Parathyroid adenoma (tissue), 2 donors: ENCODE results near the gene SLC2A2.

Source experiments
- H2AFZ ChIP-seq: fragments of 300-600 bp; sonication (generic); one replicate; pipeline ENCODE4 v1.7.0; 2017; ENCODE audit warnings: antibody characterized with exemption, mild to moderate bottlenecking
- H3K27ac ChIP-seq: fragments of 300-600 bp; sonication (generic); one replicate; pipeline ENCODE4 v1.7.0; 2017
- H3K27me3 ChIP-seq: fragments of 300-600 bp; sonication (generic); one replicate; pipeline ENCODE4 v1.7.0; 2017; ENCODE audit warnings: low read length; ENCODE audit not compliant: control insufficient read depth, insufficient read depth
- H3K36me3 ChIP-seq: fragments of 300-600 bp; sonication (generic); one replicate; pipeline ENCODE4 v1.7.0; 2017; ENCODE audit warnings: low read length; ENCODE audit not compliant: control insufficient read depth, insufficient read depth
- H3K4me1 ChIP-seq: fragments of 300-600 bp; sonication (generic); one replicate; pipeline ENCODE4 v1.7.0; 2017; ENCODE audit warnings: control low read depth
- H3K4me2 ChIP-seq: fragments of 300-600 bp; sonication (generic); one replicate; pipeline ENCODE4 v1.7.0; 2017; ENCODE audit warnings: low read length
- H3K4me3 ChIP-seq: fragments of 300-600 bp; sonication (generic); one replicate; pipeline ENCODE4 v1.7.0; 2017; ENCODE audit warnings: low read depth, low read length
- H3K79me2 ChIP-seq: fragments of 300-600 bp; sonication (generic); one replicate; pipeline ENCODE4 v1.7.0; 2017; ENCODE audit warnings: control low read depth
- H3K9ac ChIP-seq: fragments of 300-600 bp; sonication (generic); one replicate; pipeline ENCODE4 v1.7.0; 2017; ENCODE audit warnings: mild to moderate bottlenecking
- H3K9me3 ChIP-seq: fragments of 300-600 bp; sonication (generic); one replicate; pipeline ENCODE4 v1.7.0; 2017; ENCODE audit warnings: low read length; ENCODE audit not compliant: control insufficient read depth
- TF ChIP-seq, protein P1 (sequence below): fragments of 300-600 bp; sonication (generic); IDR thresholded peaks from one replicate; pipeline ENCODE4 v1.7.0; 2017; ENCODE audit warnings: antibody characterized with exemption, mild to moderate bottlenecking
- donor health status: primary hyperparathyroidism.

Gene SLC2A2

GRCh38 chr3:170992854-170993253, 33.7 kb downstream of the SLC2A2 start:
- Histone ChIP-seq H3K9me3 (no peaks in the 10 kb centered on the region), H3K36me3 (no peaks in the 10 kb centered on the region), H3K79me2 (no peaks in the 10 kb centered on the region), H3K9ac (no peak overlapping the region), H3K27me3 (no peaks in the 10 kb centered on the region), H3K27ac (no peak overlapping the region), H2AFZ (no peak overlapping the region), H3K4me3 (no peak overlapping the region), H3K4me2 (no peak overlapping the region), H3K4me1 (no peaks in the 10 kb centered on the region)
- TF ChIP-seq, protein P1, sequence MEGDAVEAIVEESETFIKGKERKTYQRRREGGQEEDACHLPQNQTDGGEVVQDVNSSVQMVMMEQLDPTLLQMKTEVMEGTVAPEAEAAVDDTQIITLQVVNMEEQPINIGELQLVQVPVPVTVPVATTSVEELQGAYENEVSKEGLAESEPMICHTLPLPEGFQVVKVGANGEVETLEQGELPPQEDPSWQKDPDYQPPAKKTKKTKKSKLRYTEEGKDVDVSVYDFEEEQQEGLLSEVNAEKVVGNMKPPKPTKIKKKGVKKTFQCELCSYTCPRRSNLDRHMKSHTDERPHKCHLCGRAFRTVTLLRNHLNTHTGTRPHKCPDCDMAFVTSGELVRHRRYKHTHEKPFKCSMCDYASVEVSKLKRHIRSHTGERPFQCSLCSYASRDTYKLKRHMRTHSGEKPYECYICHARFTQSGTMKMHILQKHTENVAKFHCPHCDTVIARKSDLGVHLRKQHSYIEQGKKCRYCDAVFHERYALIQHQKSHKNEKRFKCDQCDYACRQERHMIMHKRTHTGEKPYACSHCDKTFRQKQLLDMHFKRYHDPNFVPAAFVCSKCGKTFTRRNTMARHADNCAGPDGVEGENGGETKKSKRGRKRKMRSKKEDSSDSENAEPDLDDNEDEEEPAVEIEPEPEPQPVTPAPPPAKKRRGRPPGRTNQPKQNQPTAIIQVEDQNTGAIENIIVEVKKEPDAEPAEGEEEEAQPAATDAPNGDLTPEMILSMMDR, result no peak

- H3K4me3 ChIP-seq, result no peak overlapping the region
- H3K4me1 ChIP-seq, result no peaks in the 10 kb centered on the region
- TF ChIP-seq, protein P1, result no peak
- no peak overlapping the region for H2AFZ ChIP-seq
- no peak overlapping the region for H3K4me2 ChIP-seq
- no peaks in the 10 kb centered on the region for H3K9me3 ChIP-seq
- no peaks in the 10 kb centered on the region for H3K36me3 ChIP-seq
- no peaks in the 10 kb centered on the region for H3K79me2 ChIP-seq
- no peak overlapping the region for H3K9ac ChIP-seq
- H3K27me3 ChIP-seq, result no peaks in the 10 kb centered on the region
- no peak overlapping the region for H3K27ac ChIP-seq
Observed at GRCh38 chr3:170991664-170992063, 34.9 kb downstream of the SLC2A2 start.

DNA sequence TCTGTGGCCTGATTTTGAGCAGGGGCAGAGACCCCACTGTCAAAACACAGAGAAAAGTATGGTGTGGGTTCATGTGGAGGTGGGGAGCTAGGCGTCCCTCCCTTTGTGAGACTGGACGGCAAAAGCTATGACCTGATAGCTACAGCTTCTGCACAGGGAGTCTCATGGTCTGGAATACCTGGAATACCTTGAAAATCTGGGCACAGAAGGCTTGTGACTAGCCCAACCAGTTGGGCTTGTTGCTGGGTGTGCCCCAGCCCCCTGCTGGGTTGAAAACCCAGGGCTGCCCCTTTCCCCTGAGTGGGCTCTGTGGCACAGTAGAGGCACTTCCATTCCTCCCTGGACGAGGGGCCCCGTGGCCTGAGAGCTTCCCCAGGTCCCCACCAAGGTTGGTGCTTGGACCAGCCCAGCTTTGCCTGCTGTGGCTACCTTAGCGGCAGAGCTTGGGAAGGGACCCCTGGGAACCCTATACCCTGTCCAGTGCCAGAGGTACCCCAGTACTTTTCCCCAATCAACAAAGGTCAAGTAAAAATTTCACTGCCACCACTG, 37.3 kb downstream of the SLC2A2 start:
- H3K9me3 ChIP-seq, result no peaks in the 10 kb centered on the region
- TF ChIP-seq, protein P1, result no peak
- no peak overlapping the region for H2AFZ ChIP-seq
- no peak overlapping the region for H3K4me3 ChIP-seq
- H3K9ac ChIP-seq, result no peak overlapping the region
- H3K79me2 ChIP-seq, result no peaks in the 10 kb centered on the region
- H3K4me1 ChIP-seq, result no peaks in the 10 kb centered on the region
- no peaks in the 10 kb centered on the region for H3K36me3 ChIP-seq
- H3K27me3 ChIP-seq, result no peaks in the 10 kb centered on the region
- H3K27ac ChIP-seq, result no peak overlapping the region
- H3K4me2 ChIP-seq, result no peak overlapping the region

DNA sequence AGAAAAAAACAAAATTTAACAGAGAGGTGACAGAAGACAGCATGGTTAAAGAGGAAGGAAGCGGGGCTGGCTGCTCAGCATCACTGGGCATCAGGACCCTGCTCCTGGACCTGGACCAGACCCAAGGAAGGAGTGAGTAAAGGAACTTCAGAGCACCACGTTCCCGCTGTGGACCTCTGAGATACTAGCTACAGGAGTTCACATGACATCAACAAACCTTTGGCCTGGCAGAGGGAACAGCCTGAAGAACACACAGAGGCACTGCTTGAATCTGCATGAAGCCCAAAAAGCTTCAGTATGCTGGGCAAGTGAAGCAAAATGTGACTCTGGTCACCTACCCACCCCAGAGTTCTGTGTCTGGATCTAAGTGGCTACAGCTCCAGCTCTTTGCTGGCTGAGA, 38.1 kb downstream of the SLC2A2 start:
- no peaks in the 10 kb centered on the region for H3K27me3 ChIP-seq
- H2AFZ ChIP-seq, result no peak overlapping the region
- no peak overlapping the region for H3K9ac ChIP-seq
- no peak overlapping the region for H3K4me2 ChIP-seq
- no peaks in the 10 kb centered on the region for H3K9me3 ChIP-seq
- H3K4me1 ChIP-seq, result no peaks in the 10 kb centered on the region
- H3K36me3 ChIP-seq, result no peaks in the 10 kb centered on the region
- H3K27ac ChIP-seq, result no peak overlapping the region
- TF ChIP-seq, protein P1, result no peak
- H3K4me3 ChIP-seq, result no peak overlapping the region
- no peaks in the 10 kb centered on the region for H3K79me2 ChIP-seq

DNA sequence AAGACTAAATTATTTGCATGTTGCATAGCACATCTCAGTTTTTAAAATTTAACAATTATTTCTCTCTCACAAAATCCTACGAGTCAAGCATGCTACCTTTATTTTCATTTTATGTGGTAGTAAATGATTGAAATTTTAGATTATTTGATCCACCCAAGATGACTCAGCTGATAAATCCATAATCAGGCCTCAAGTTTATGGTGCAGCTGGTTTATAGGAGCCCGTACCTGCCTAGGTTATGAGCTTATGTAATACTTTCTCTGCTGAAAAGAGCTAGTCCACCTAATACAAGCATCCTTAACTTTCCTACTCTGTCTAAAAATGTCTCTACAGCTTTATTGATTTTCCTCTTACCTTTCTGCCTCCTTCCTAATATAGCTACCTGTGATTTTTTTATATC, 41.2 kb downstream of the SLC2A2 start:
- Histone ChIP-seq H3K9me3 (no peaks in the 10 kb centered on the region), H3K27me3 (no peaks in the 10 kb centered on the region), H2AFZ (no peak overlapping the region), H3K36me3 (no peaks in the 10 kb centered on the region), H3K4me3 (no peak overlapping the region), H3K4me1 (no peaks in the 10 kb centered on the region), H3K9ac (no peak overlapping the region), H3K79me2 (no peaks in the 10 kb centered on the region), H3K4me2 (no peak overlapping the region), H3K27ac (no peak overlapping the region)
- TF ChIP-seq, protein P1, result no peak
